SK-N-DZ (cell line): ENCODE results near the gene SLC25A25.

Source experiments
- DNase-seq: peaks from one replicate; pipeline ENCODE4 v3.0.0-alpha.2; 2015; ENCODE audit warnings: low spot score

The SLC25A25 gene

DNA sequence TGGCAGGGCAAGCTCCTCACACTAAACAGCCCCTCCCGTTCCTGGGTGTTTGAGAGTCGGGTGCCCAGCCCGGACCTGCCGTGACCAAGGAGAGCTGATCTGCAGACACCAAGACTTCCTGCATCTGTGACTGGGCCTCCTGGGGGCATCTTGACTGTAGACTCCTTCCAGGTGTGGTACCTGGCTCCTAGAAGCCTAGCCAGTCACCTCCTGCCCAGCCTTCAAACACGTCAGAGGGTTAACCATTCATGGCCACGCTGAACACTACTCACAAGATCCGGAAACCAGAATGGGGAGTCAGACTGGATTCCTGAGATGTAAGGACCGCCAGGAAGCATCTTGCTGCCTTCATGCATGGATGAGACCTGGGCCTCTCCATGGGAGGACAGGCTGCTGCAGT is 77.5 kb downstream of the SLC25A25 start:
- DNase-seq, result no peak

DNA sequence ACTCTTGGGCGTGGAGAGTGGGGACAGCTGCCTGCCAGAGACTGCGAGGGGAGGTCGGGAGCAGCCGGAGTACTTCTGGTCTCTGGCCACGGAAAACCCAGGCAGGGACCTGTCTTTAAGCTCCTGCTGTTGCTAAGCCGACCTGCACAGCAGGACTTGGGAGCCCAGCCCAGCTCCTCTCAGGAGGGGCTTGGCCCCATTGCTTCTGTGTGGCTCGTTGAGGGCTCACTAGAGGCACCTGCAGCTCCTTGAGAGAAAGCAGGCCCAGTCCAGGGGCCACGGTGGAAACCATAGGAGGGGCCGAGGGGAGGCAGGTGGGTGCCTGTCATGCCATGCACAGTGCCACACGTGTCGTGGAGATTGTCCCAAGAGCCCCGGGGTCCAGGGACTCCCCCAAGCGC is 77.9 kb downstream of the SLC25A25 start:
- no peak for DNase-seq

DNA sequence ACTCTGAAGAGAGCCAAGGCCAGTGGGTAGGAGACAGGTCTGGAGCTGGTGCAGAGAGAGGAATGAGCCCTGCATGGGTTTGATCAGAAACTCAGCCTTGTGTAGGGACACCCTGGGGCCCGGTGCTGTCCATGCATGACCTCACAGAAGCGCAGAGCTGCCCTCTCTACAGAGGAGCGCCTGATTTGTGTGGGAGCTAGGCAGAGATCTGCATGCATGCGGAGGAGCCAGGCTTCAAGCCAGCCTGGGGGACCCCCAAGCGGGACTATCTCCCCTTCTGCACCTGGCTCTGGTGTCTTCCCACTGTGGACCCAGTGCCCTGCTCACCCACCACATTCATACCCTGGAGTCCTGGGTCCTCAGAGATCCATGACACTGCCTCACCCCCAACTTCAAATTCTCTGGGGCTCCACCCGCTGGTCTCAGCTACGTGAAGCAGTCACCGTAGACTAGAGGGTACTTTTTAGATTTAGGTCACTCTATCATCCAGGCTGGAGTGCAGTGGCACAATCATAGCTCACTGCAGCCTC is 78.6 kb downstream of the SLC25A25 start:
- DNase-seq, result no peak

DNA sequence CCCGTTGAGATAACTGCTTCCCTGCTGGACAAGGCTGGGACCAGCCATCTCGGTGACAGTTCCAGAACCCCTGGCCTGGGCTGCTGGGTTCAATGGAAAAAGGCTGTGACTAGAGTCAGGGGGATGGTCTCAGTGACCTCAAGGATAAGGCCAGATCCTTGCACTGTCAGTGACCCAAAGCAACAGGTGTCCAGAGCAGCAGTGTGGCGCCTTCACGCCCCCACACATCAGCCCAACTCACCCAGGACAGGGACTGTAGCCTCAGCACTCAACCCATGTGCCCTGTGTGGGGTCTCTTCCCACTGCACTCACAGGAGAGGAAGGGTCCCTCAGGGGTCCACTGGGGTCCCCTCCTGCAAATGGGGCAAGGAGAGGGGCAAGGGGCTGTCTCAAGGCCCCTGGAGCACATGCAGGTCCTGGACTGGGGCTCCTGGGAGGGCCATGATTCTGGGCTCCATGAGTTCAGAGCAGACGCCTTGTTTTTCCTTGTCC is 80.5 kb downstream of the SLC25A25 start:
- no peak for DNase-seq

DNA sequence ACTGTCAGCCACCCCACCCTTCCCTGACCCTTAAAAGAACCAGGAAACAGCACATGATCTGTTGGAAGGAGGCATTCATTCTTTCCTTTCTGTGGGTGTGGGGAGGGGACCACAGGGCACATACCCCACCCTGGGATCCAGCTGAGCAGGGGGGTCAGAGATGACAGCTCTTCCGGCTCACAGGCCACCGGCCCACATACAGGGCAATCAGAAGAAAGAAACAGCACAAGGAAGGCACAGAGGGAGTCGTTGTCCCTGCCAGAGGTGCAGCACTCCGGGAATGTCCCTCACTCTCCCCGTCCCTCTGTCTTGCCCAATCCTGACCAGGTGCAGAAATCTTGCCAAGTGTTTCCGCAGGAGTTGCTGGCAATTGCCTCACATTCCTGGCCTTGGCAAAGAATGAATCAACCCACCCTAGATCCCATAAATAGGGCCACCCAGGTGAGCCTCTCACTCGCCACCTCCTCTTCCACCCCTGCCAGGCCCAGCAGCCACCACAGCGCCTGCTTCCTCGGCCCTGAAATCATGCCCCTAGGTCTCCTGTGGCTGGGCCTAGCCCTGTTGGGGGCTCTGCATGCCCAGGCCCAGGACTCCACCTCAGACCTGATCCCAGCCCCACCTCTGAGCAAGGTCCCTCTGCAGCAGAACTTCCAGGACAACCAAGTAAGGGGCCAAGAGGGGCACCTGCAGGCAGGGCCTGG is 81.1 kb downstream of the SLC25A25 start, which contains the start of gene LCN2:
Gene LCN2, plus strand, starts transcription at position 453 of the 701 bp plus-strand sequence. Its CDS starts 73 bp downstream, at position 526.
- DNase-seq, result no peak

DNA sequence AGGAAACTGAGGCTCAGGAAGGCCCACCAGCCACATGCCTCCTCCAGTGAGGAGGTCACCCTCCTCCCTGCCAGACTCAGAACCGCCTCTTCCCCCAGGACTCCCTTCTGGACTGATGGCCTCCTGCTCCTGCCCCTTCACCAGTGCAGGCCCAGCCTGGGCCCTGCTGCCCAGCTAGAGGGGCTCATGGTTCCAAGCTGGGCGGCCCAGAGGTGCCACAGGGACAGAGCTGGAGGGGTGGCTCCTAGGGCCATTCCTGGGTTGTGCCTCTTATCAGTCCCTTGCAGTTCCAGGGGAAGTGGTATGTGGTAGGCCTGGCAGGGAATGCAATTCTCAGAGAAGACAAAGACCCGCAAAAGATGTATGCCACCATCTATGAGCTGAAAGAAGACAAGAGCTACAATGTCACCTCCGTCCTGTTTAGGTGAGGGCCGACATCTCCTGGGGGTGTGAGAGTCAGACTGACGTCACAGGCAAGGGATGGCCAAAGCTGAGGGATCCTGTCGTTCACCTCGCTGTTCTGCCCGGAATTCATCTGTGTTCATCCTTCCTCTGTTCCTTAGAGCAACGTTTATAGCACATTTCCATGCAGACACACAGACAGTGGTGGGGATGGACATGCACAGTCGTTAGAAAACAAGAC is 82.0 kb downstream of the SLC25A25 start:
- DNase-seq, result no peak

DNA sequence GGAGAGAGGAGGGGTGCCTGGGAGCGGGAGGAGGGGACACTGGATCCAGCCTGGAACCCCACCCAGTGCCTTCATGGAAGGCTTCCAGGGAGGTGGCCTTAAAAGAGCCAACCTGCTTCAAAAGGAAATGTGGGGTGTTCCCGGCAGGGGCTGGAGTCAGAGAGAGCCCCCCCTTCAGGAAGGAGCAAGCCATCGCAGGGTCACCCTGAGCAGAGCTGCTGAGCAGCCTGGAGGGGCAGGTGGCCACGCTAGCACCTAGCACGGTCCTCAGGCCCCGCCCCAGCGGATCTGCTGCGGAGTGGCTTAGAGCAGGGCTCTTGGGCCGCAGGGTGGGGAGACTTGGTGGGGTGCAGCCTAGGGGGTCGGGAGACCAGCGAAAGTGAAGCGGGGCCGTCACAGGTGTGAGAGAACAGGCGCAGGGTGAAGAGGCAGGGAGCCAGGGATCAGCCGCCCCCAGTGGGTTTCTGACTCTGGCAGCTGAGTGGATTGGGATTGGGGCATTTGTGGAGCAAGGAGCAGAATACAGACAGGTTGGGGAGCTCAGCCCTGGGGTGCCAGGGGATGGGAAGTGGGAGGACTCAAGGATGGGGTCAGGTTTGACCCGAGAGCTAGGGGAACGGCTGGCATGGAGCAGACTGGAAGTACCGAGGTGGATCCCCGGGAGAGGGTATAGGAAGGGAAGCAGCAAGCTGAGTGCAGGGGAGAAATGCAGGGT is 82.7 kb downstream of the SLC25A25 start:
- peak; percentile 59 for DNase-seq

DNA sequence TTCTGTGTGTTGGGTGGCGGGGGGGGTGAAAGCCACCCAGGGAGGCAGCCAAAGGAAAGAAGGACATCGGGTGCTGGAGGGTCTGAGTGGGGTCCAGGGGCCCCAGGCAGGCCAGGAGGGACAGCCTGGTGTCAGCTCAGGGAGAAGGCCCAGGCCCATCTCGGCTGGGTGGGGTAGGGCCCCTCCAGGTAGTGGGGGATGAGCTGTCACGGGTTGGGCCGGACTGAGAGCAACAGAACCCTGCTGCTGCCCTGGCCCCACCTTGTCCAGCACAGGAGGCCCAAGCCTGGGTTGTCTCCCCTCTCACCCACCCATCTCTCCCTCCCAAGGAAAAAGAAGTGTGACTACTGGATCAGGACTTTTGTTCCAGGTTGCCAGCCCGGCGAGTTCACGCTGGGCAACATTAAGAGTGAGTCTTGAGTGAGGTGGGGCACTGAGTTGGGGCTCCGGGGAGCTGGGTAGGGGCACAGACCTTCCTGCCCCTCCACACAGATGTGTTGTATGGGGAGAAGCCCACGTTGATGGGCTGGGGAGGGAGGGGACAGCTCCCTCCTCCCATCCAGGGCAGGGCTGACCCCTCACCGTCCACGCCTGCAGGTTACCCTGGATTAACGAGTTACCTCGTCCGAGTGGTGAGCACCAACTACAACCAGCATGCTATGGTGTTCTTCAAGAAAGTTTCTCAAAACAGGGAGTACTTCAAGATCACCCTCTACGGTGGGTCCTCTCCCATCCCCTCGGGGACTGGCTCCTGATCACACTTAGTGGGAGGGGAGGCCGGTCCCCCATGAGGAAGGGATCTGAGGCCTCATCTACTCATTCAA is 83.5 kb downstream of the SLC25A25 start:
- DNase-seq, result no peak

DNA sequence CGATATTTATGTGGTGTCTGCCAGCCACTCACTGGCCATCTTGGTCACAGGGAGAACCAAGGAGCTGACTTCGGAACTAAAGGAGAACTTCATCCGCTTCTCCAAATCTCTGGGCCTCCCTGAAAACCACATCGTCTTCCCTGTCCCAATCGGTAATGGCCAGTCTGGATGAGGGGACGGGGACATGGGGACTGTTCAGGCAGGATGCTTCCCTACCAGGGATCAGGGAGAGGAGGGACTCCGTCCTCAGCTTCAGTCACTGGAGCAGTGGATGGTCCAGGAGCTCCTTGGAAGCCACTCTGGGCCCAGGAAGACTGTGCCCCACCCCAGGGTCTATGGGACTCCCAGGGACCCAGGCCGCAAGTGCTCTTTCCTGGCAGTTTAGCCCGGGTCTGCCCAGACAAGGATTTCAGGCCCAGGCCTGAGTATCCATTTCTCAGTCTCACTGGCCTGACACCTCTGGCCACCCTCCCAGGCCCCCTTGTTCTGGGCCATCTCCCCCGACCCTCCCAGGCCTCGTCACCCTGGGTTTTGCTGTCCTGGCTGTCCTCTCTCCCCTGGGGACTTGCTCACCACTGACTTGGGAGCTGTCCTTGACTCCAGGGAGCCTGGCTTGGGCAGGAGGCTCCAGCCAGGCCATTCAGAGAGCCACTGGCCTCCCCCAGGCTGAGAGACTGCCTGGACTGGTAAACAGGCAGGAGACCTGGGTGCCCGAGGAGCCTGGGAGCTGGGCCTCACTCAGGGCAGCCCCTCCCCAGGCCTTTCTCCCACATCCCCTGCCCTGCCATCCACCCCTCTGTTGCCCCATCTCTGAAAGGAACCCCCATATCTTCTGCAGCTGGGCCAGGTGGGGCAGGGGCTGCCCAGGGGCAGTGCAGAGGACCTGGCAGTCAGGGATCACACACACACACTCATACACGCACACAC is 84.4 kb downstream of the SLC25A25 start:
- DNase-seq, result no peak

DNA sequence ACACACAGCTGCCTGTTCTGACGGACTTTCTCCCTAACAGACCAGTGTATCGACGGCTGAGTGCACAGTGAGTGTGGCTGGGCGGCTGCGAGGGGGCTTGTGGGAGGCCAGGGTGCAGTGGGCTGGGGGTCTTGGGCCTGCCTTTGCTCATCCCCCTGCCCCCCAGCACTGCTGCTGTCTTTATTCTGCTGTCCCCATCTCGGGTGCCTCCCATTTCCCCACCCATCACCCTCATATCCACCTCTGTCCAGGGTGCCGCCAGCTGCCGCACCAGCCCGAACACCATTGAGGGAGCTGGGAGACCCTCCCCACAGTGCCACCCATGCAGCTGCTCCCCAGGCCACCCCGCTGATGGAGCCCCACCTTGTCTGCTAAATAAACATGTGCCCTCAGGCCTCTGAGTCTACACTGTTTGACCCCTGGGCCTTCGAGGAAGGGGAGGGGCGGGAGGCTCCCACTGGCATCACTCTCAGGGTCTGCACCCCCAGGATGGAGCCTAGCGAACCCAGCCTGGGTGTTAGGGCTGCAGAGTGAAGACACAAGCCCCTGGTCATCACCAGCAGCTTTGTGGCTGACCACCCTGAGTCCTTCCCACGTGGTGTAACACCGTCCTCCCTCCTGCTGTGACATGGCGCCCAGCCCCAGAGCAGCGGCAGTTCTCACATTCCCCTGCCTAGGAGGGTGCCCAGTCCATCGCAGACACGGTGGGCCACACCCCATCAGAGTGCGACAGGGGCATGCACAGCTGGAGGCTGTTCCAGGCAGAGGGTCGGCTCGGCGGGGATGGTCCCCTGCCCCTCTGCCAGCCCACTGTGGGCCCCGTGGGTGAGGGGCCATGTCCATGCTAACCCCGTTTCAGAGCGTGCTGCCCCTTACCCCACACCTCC is 85.3 kb downstream of the SLC25A25 start:
- no peak for DNase-seq

DNA sequence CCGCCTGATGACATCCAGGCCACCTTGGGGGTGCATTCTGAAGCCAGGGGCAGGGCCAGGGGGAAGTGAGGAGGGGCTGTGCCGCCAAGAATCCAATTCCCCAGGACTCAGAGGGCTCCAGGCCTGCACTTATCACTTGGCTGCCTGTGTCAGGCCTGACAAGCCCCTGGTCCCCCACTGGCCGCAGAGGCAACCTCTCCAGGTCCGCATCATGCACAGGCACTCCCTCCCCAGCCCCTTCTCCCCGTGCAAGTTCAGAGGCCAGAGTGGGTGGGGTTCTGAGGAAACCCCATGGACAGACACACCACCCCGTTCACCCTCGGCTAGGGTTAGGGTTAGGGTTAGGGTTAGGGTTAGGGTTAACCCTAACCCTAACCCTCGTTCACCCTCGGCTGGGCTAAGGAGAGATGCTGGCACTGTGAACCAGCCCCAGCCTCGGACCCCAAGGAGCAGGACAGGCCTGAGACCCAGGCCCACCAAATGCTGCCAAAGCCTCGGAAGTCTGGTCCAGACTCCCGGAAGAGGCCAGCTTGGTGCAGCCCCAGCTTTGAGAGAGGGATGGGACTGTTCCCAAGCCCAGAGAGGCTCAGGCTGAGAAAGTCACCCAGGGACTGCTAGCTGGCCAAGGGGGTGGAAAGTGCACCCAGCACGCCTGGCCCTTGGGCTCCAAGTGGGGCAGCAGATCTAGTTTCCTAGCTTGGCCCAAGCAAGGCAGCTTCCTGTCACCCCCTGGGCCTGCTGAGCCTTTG is 86.1 kb downstream of the SLC25A25 start:
- DNase-seq, result no peak

DNA sequence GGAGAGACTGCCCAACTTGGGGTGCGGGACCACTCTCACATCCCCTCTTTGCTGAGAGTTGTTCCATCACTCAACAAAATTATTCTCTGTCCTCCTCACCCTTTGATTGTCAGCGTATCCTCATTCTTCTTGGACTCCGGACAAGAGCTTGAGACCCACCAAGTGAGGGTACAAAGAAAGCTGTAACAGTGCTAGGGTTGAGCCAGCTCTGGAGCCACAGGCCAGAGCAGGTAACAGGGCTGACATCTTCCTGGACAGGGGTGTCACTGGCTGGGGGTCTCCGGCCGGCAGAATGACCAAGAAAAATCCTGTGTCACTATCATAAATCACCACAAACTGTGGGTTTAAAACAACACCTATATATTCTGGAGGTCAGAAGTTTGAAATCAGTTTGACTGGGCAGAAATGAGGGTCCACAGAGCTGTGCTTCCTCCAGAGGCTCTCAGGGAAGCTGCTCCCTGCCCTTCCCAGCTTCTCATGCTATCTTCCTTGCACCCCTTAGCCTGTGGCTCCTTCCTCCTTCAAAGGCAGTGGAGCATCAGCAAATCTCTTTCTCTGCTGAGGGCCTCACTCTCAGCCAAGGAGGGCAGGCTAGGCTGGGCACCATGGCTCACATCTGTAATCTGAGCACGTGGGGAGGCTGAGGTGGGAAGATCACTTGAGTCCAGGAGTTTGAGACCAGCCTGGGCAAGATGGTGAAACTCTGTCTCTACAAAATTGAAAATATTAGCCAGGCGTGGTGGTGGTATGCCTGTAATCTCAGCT is 87.9 kb downstream of the SLC25A25 start:
- no peak for DNase-seq
